Smooth muscle cell (in vitro differentiated cells): ENCODE data around the gene INTS6. TPM values are rescaled to one million over a fixed set of nuclear protein-coding genes. Genes with fewer than 3 reads are reported as not detected.

Source experiments
- DNase-seq: peaks from one replicate; lab custom pipeline; 2025; ENCODE audit not compliant: unreplicated experiment; lab: John Stamatoyannopoulos, UW
- H2AFZ ChIP-seq: fragments of 200-600 bp; sonication (generic); 2 replicates; pipeline ENCODE4 v1.6.0; 2016; ENCODE audit warnings: antibody characterized with exemption, low read depth, mild to moderate bottlenecking
- H3F3A ChIP-seq: fragments of 200-600 bp; sonication (generic); 2 replicates; pipeline ENCODE4 v1.6.0; 2017; ENCODE audit warnings: antibody characterized with exemption, low read depth
- H3K27ac ChIP-seq: fragments of 200-600 bp; sonication (generic); 2 replicates; pipeline ENCODE4 v1.5.1; 2016; ENCODE audit warnings: low read depth, mild to moderate bottlenecking
- H3K27me3 ChIP-seq: fragments of 200-600 bp; sonication (generic); 2 replicates; pipeline ENCODE4 v1.6.1; 2016; ENCODE audit warnings: low read depth, mild to moderate bottlenecking
- H3K36me3 ChIP-seq: fragments of 200-600 bp; sonication (generic); 2 replicates; pipeline ENCODE4 v1.5.1; 2016; ENCODE audit warnings: low read depth
- H3K4me1 ChIP-seq: fragments of 200-600 bp; sonication (generic); 2 replicates; pipeline ENCODE4 v1.5.1; 2016; ENCODE audit warnings: low read depth
- H3K4me2 ChIP-seq: fragments of 200-600 bp; sonication (generic); 2 replicates; pipeline ENCODE4 v1.6.0; 2016; ENCODE audit warnings: mild to moderate bottlenecking
- H3K4me3 ChIP-seq: fragments of 200-600 bp; sonication (generic); 2 replicates; pipeline ENCODE4 v1.5.1; 2016; ENCODE audit warnings: mild to moderate bottlenecking
- H3K79me2 ChIP-seq: fragments of 200-600 bp; sonication (generic); 2 replicates; pipeline ENCODE4 v1.6.0; 2016; ENCODE audit warnings: low read depth, mild to moderate bottlenecking
- H3K9ac ChIP-seq: fragments of 200-600 bp; sonication (generic); 2 replicates; pipeline ENCODE4 v1.6.0; 2016; ENCODE audit warnings: low read depth
- H3K9me3 ChIP-seq: fragments of 200-600 bp; sonication (generic); replicated peaks from 2 replicates; pipeline ENCODE4 v1.5.1; 2016; ENCODE audit warnings: low read depth
- H4K20me1 ChIP-seq: fragments of 200-600 bp; sonication (generic); 2 replicates; pipeline ENCODE4 v1.6.0; 2016; ENCODE audit warnings: low read depth
- WGBS: methylation state at CpG from one replicate; pipeline ENCODE4 v1.1.7; 2016; ENCODE audit warnings: low lambda C conversion rate; 5-methylcytosine and 5-hydroxymethylcytosine counted together
- polyA plus RNA-seq: library from polyadenylated mRNA; unstranded; fragments of >200 nt; fragmentation: Nextera tagmentation; extraction: Ambion mirVana; gene quantifications from 2 replicates; pipeline ENCODE4 v1.2.1, GENCODE V29; 2016
- total RNA-seq: library from RNA; depleted of rRNA; stranded (reverse); fragments of >200 nt; gene quantifications from 2 replicates; pipeline ENCODE4 v1.2.3, GENCODE V29; 2014
- TF ChIP-seq, protein P1 (sequence below): fragments of 200-600 bp; sonication (generic); IDR thresholded peaks from 2 replicates; pipeline ENCODE4 v1.5.1; 2017; ENCODE audit warnings: borderline replicate concordance, mild to moderate bottlenecking, antibody characterized with exemption; ENCODE audit not compliant: insufficient read depth, poor library complexity, severe bottlenecking

Gene INTS6
- total and polyA plus RNA-seq, 2 experiments from 2014 or later, result 22.5 to 51.6 TPM

DNA sequence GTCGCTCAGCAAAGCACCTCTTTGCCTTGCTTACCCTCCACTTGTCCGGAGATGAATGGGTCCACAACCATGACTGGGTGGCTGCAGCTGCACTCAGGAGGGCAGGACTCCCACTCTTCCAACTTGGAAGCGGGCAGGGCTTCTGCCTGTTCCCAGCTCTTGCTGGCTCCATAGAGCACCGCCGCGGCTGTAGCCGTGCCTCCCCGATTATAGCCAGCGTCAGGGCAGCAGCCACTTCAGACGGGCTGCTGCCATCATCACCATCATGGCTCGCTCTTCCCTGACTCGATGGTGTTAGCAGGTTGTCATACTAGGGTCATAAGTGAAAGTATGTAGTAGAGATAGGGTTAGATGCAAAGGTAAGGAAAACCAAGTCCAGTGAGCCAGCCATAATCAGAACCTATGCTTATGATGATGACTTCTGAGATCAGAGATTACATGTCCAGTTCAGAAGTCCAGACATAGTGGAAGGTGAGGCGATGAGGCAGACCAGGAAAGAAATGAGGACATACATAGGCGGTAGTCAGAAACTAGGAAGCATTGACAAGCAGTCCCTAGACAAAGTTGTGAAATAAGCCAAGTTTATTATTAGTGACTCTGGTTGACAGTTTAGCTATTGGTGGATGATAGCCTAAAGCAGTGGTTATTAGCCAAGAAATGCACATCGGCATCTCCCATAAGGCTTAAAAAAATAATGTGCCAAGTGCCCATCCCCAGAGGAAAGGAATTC, 4.4 kb upstream of the INTS6 start:
- peaks cover 5% of the 10 kb centered on the region for H3K79me2 ChIP-seq
- H3K4me3 ChIP-seq, result no peak overlapping the region
- no peaks in the 10 kb centered on the region for H3K36me3 ChIP-seq
- no peak overlapping the region for H3K27ac ChIP-seq
- DNase-seq, result no peak
- TF ChIP-seq, protein P1, sequence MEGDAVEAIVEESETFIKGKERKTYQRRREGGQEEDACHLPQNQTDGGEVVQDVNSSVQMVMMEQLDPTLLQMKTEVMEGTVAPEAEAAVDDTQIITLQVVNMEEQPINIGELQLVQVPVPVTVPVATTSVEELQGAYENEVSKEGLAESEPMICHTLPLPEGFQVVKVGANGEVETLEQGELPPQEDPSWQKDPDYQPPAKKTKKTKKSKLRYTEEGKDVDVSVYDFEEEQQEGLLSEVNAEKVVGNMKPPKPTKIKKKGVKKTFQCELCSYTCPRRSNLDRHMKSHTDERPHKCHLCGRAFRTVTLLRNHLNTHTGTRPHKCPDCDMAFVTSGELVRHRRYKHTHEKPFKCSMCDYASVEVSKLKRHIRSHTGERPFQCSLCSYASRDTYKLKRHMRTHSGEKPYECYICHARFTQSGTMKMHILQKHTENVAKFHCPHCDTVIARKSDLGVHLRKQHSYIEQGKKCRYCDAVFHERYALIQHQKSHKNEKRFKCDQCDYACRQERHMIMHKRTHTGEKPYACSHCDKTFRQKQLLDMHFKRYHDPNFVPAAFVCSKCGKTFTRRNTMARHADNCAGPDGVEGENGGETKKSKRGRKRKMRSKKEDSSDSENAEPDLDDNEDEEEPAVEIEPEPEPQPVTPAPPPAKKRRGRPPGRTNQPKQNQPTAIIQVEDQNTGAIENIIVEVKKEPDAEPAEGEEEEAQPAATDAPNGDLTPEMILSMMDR, result no peak
- H3K9ac ChIP-seq, result no peak overlapping the region
- H3F3A ChIP-seq, result no peaks in the 10 kb centered on the region
- peaks cover 7% of the 10 kb centered on the region for H3K4me1 ChIP-seq
- H2AFZ ChIP-seq, result no peak overlapping the region
- H3K9me3 ChIP-seq, result no peaks in the 10 kb centered on the region
- no peaks in the 10 kb centered on the region for H3K27me3 ChIP-seq
- H3K4me2 ChIP-seq, result no peak overlapping the region
- H4K20me1 ChIP-seq, result no peaks in the 10 kb centered on the region
- WGBS, result 93% methylated on average over 15 of the region's 15 CpGs

DNA sequence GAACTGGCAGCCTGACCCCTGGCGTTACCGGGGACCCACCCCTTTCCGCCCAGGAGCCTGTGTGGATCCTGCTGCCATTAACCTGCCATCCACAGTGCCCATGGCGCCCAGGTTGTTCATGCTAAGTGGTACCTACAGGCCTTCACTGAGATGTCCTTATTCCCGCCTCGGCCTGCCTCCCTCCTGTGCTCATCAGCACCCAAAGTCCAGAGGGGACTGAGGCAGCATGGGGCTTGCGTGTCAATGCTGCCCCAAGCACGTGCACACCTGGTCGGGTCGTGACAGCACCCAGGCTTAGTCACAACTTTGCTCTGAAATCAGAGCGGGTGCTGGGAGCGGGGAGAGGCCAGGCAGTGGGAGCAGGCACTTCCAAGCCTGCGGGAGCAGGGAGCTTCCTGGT, 3.7 kb upstream of the INTS6 start:
- WGBS, result 94% methylated on average over 13 of the region's 13 CpGs
- H3K4me1 ChIP-seq, result peaks cover 7% of the 10 kb centered on the region
- peaks cover 5% of the 10 kb centered on the region for H3K79me2 ChIP-seq
- no peak for DNase-seq
- TF ChIP-seq, protein P1, result no peak
- H3K9me3 ChIP-seq, result no peaks in the 10 kb centered on the region
- no peak overlapping the region for H3K9ac ChIP-seq
- no peaks in the 10 kb centered on the region for H3F3A ChIP-seq
- H3K27me3 ChIP-seq, result no peaks in the 10 kb centered on the region
- H2AFZ ChIP-seq, result no peak overlapping the region
- H4K20me1 ChIP-seq, result no peaks in the 10 kb centered on the region
- H3K4me3 ChIP-seq, result no peak overlapping the region
- H3K36me3 ChIP-seq, result no peaks in the 10 kb centered on the region
- no peak overlapping the region for H3K27ac ChIP-seq
- H3K4me2 ChIP-seq, result no peak overlapping the region

DNA sequence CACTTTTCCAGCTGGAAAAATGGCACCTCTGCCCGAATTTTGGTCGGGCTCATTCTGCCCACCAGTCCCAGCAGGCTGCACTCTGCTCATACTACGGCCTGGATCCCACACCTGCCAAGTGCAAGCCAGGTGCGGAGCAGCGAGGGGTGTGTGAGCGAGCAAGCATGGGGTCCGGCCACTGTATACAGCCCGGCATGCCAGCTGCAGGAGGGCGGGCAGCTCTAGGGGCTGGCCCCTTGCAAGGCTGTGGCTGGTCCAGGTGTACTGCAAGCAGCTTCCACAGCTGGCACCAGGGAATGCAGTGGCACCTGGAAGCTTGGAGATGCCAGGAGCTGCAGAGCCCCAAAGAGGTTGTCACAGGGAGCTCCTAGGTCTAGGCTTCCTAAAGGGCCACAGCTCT, 2.7 kb upstream of the INTS6 start:
- Histone ChIP-seq H3K36me3 (no peaks in the 10 kb centered on the region), H3K9me3 (no peaks in the 10 kb centered on the region), H3K4me3 (no peak overlapping the region), H3K4me2 (no peak overlapping the region), H3K27ac (no peak overlapping the region), H2AFZ (no peak overlapping the region), H3K9ac (no peak overlapping the region), H3K27me3 (no peaks in the 10 kb centered on the region), H3F3A (peaks cover 6% of the 10 kb centered on the region), H4K20me1 (peaks cover 9% of the 10 kb centered on the region), H3K79me2 (peaks cover 14% of the 10 kb centered on the region), H3K4me1 (peaks cover 16% of the 10 kb centered on the region)
- no peak for DNase-seq
- TF ChIP-seq, protein P1, result no peak
- WGBS, result 96% methylated on average over 9 of the region's 9 CpGs
